Psoas muscle (tissue), 8 donors: ENCODE measurements around the gene WDR5. TPM values are rescaled to one million over a fixed set of nuclear protein-coding genes. Genes with fewer than 3 reads are reported as not detected.

Experiments
- ATAC-seq, 4 donors: fragments of 200-7000 bp; cut with Tn5 transposase; one replicate each; pipeline ENCODE4 v1.9.1; 2020; ENCODE audit warnings: moderate library complexity in 3 of 4, mild to moderate bottlenecking in 2 of 4
- DNase-seq, 2 donors: peaks; one replicate each; pipeline ENCODE4 v3.0.0-alpha.2; 2020
- H3K27ac ChIP-seq: fragments of 200-600 bp; one replicate; pipeline ENCODE4 v1.8.0; 2022
- H3K27me3 ChIP-seq, 3 donors: fragments of 200-600 bp in 1 of 3; one replicate each; pipeline versions ENCODE4 v1.6.1 to v1.8.0; 2013 to 2022; ENCODE audit warnings: low read length in 2 of 3, mild to moderate bottlenecking in 2 of 3, moderate library complexity in 1 of 3; ENCODE audit not compliant: insufficient read depth in 3 of 3
- H3K36me3 ChIP-seq, 2 donors: fragments of 200-600 bp in 1 of 2; one replicate each; pipeline versions ENCODE4 v1.6.1 to v1.8.0; 2013 to 2022; ENCODE audit warnings: low read depth in 1 of 2, mild to moderate bottlenecking in 1 of 2, moderate library complexity in 1 of 2; ENCODE audit not compliant: insufficient read depth in 1 of 2
- H3K4me1 ChIP-seq: fragments of 200-600 bp; one replicate; pipeline ENCODE4 v1.8.0; 2022
- H3K4me3 ChIP-seq: fragments of 200-600 bp; one replicate; pipeline ENCODE4 v1.8.0; 2022; ENCODE audit warnings: mild to moderate bottlenecking
- H3K9me3 ChIP-seq: fragments of 200-600 bp; one replicate; pipeline ENCODE4 v1.8.0; 2022
- CTCF ChIP-seq: fragments of 200-600 bp; IDR thresholded peaks from one replicate; pipeline ENCODE4 v1.8.0; 2022; ENCODE audit warnings: antibody characterized with exemption
- WGBS, 3 donors: extraction: QIAGEN DNeasy Blood & Tissue Kit; methylation state at CpG; one replicate each; pipeline versions ENCODE4 v1.1.6 to v1.1.7; 2013; 5-methylcytosine and 5-hydroxymethylcytosine counted together
- intact Hi-C, 2 donors: fragments of 100-400 bp; cut with DNase I; formaldehyde crosslinking; loops; one replicate each; pipeline versions ENCODE4 v1.11.0 to v1.14.2; 2022
- polyA plus RNA-seq, 3 donors: library from polyadenylated mRNA; stranded (reverse); fragments of 200-250 nt; gene quantifications; one replicate each; pipeline ENCODE4 v1.2.3, GENCODE V29; 2013
- total RNA-seq, 4 donors: library from RNA; stranded (reverse); fragmentation: NEBNext Ultra II Directional in 2 of 4; extraction: Animal tissue kit (Norgen Biotek cat#: 25700) in 2 of 4; gene quantifications; one replicate each; pipeline versions ENCODE4 v1.2.1 to v1.2.4, GENCODE V29; 2021 to 2023
- donor health status: healthy with polysubstance abuse.
- donor health status: DM: no; HTN: no; CAD: no; lungs with moderate emphysema.
- donor health status: Bipolar disorder and iron deficiency.
- donor health status: healthy.
- donor health status: DM: yes; HTN: yes; CAD: no.
- donor health status: DM: no; HTN: no; CAD: no.
- donor health status: DM: no; HTN: no; CAD: no.
- donor health status: DM: yes; HTN: yes; CAD: no.

The WDR5 gene
- total and polyA plus RNA-seq, 7 donors, result 21.4 to 52.0 (median 30.1) TPM

DNA sequence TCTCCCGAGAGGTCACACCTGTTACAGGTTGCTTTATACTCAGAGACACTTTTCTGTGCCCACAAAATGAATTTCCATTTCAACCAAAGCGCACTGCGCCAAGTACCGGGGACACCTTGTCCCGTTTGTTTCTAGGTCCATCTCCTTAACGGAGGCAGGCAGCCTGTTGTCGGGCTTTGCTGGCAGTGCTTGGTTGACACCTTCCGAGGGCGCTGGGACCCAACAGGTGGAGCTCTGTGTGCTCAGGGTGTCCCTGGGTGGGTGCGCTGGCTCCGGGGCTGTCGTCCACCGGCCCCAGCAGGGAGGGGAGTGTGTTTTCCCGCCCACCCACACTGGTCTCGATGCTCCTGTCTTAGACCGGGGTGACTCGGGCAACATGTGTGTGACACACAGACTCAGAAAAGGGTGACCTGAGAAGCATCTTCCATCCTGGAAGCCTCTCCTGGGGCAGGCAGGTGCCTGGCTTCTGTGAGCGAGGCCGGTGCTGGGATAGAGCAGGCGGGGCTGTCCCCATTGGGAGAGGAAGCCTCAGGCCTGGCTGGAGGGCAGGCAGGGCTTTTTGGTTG is 20.0 kb downstream of the WDR5 start:
- intact Hi-C loops, result no loop called here
- H3K9me3 ChIP-seq, result no peaks in the 10 kb centered on the region
- WGBS, 3 donors, result 90 to 97% (median 93%) methylated on average over 19 to 20 of the region's 20 CpGs
- no peaks in the 10 kb centered on the region for H3K4me1 ChIP-seq
- no peak overlapping the region for H3K4me3 ChIP-seq
- H3K36me3 ChIP-seq, result peaks cover 16 to 88% of the 10 kb centered on the region in 2 donors
- no peaks in the 10 kb centered on the region for H3K27me3 ChIP-seq
- DNase-seq (no peak), ATAC-seq (no peak)
- H3K27ac ChIP-seq, result no peak overlapping the region
- no peak for TF ChIP-seq CTCF

DNA sequence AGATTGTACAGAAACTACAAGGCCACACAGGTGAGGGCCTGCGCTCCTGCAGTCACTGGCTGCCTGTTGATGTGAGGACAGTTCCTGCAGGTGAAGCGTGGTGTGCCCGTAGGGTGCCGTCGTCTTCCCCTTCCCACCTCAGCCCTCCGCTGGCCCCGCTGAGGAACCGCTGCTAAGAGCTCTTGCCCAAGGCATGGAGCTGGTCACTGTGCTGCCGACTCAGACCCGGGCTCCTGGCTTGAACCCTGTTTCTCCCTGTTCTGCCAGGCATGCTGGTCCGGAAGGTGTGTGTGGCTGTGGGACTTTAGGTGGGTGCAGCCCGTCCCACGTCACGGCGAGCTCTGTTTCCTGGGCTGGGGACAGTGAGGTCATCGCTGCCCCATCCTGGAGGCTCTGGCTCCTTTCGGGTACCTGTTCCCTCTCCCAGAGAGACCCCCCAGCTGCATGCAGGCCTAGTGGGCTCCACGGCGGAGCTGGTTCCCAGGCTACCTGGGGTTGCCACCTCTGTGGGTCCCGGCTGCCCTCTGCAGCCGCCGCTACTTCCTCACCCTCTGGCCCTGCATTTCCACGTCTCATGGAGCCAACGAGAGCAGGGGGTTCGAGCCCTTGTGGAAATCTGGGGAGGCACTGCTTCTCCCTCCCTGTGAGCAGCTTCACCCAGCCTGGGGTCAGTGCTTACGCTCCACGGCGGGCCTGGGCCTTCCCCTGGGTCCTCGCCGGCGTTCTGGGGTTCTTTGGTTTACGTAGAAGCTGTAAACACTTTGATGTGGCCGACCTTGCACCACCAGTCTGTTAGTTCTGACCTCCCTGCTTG is 20.9 kb downstream of the WDR5 start:
- Histone ChIP-seq H3K4me3 (no peak overlapping the region), H3K27ac (no peak overlapping the region), H3K27me3 (no peaks in the 10 kb centered on the region), H3K9me3 (no peaks in the 10 kb centered on the region), H3K36me3 (peaks cover 16 to 80% of the 10 kb centered on the region in 2 donors), H3K4me1 (no peaks in the 10 kb centered on the region)
- ATAC-seq (no peak), DNase-seq (no peak)
- 91 to 95% (median 94%) methylated on average over 33 of the region's 33 CpGs for WGBS, 3 donors
- intact Hi-C loops, result no loop called here
- no peak for TF ChIP-seq CTCF

DNA sequence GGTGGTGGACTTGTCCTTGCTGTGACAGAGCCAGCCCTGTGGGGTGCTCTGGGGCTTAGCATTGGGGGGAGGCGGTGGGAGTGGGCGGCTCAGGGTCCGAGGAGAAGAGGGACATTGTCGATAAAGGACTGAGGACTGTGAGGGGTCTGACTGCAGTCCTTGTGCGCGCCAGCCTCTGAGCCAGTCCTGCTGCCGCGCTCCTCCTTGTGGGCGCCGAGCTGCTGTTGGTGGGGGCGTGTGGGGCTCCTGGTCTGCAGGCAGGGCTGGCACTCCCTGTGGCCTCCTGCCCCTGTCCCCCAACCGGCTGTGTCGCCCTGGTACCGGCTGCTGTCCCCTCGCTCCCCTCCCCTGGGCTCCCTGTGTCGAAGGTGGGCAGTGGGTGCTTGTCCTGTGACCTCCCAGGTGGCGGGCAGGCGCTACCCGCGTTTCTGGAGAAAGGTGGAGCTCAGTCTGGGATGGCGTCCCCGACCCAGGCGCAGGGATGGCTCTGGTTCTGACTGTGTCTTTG is 21.6 kb downstream of the WDR5 start:
- Histone ChIP-seq H3K27ac (no peak overlapping the region), H3K4me1 (no peaks in the 10 kb centered on the region), H3K4me3 (no peak overlapping the region), H3K27me3 (no peaks in the 10 kb centered on the region), H3K9me3 (no peaks in the 10 kb centered on the region), H3K36me3 (peaks cover 16 to 73% of the 10 kb centered on the region in 2 donors)
- no peak for TF ChIP-seq CTCF
- DNase-seq, result no peak
- intact Hi-C loops, result no loop called here
- ATAC-seq, result no peak
- WGBS, 3 donors, result 94 to 97% (median 94%) methylated on average over 21 to 23 of the region's 23 CpGs

- WGBS, 3 donors, result 79 to 90% (median 80%) methylated on average over 17 of the region's 17 CpGs
- Histone ChIP-seq H3K9me3 (no peaks in the 10 kb centered on the region), H3K36me3 (peaks cover 16 to 65% of the 10 kb centered on the region in 2 donors), H3K27ac (no peak overlapping the region), H3K4me1 (peaks cover 6% of the 10 kb centered on the region), H3K4me3 (no peak overlapping the region), H3K27me3 (no peaks in the 10 kb centered on the region)
- intact Hi-C loops, result no loop called here
- no peak for ATAC-seq
- DNase-seq, result no peak
- no peak for TF ChIP-seq CTCF
Measured at GRCh38 chr9:134158242-134158641, 22.4 kb downstream of the WDR5 start.
